HG03354 (cell line): Measurements from ENCODE around the gene TMCO6.
"Not testable (repeated sequence)": the region's sequence is repeated elsewhere in the genome, so short reads cannot be mapped to it uniquely, and the experiment has no call there.

Experiments
- ATAC-seq: cut with Tn5 transposase; IDR thresholded peaks from one replicate; pipeline ENCODE4 v1.9.1; 2021; ENCODE audit warnings: mild to moderate bottlenecking; ENCODE audit not compliant: unreplicated experiment, poor library complexity, severe bottlenecking

The TMCO6 gene

GRCh38 chr5:140628711-140629110 is 10.5 kb upstream of the TMCO6 start:
- no peak for ATAC-seq

GRCh38 chr5:140630292-140631035 is 8.8 kb upstream of the TMCO6 start:
- no peak for ATAC-seq

- ATAC-seq: no peak
These were observed 8.2 kb upstream of the TMCO6 start for GRCh38 chr5:140631036-140631417.

GRCh38 chr5:140631831-140632365 is 7.4 kb upstream of the TMCO6 start:
- ATAC-seq: peak; percentile 37

GRCh38 chr5:140632366-140633020 is 6.8 kb upstream of the TMCO6 start:
- peak; percentile 62 for ATAC-seq

DNA sequence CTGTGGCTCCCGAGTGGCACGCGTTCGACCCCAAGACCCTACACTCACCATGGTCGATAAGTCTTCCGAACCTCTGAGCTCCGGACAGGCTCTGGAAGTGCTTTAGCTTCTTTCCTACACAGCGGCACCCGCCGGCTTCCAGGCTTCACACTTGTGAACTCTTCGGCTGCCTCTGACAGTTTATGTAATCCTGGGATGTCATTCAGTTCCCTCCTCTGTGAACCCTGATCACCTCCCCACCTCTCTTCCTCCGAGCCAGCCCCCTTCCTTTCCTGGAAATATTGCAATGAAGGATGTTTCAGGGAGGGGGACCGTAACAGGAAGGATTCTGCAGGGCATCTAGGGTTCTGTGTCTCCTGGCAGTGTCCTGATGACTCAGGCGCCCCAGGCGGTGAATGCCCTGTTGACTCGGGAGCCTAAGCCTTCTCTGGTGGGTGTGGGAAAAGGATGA is 6.2 kb upstream of the TMCO6 start, which contains the start of gene CD14:
Gene CD14, minus strand, starts transcription at position 155 of the 451 bp plus-strand sequence. Its CDS starts 104 bp downstream, at position 51.
- ATAC-seq: peak; percentile 24

DNA sequence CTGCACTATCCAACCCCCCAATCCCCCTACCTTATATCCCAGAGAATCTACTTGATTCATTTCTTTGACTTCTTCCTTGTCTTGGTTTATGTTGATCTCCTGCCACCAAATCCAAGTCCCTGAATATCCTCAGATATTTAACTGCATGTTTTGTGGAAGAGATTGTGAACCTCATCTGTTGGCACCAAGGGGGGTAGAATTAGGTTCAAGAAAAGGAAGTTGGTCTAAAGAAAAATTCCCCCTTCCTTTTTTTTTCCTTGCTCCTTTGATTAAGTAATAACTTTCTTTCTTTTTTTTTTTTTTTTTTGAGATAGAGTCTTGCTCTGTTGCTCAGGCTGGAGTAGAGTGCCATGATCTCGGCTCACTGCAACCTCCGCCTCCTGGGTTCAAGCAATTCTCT is 5.8 kb upstream of the TMCO6 start:
- no peak for ATAC-seq

- no peak for ATAC-seq
These were observed 5.1 kb upstream of the TMCO6 start for GRCh38 chr5:140634103-140634502.

DNA sequence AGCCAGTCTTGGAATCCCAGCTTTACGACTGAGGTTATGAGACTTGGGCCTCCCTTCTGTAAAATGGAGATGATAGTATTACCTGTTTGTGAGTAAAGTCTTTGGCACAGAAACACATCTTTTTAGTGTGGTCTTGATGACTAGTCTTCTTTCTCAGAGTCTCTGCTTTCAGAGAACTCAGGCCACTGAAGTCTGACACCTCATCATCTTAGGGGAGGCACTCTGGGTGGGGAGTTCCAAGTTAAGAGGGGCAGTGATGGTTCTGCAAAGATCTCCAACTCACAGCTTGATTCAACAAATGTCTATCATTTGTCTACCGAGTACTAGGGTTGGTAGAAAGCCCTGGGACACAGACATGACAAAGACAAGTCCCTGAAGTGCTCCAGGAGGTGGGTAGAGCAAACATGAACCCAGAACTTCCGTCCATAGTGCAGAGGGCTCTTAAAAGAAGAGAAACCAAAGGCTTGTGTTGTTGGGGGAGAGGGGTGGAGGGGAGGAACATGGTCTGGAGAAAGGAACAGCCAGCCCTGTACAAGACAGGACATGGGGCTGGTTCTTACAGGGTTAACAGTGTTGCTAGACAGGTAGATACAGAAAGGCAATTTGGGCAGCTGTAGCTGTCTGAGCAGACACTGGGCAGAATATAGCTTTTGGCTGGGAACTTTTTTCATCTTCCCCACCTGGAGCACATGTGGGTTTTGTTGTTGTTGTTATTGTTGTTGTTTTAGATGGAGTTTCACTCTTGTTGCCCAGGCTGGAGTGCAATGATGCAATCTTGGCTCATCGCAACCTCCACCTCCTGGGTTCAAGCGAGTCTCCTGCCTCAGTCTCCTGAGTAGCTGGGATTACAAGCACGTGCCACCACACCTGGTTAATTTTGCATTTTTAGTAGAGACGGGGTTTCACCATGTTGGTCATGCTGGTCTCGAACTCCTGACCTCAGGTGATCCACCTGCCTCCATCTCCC is 3.7 kb upstream of the TMCO6 start:
- no peak for ATAC-seq

GRCh38 chr5:140637371-140638100 is 1.7 kb upstream of the TMCO6 start:
- no peak for ATAC-seq

GRCh38 chr5:140638898-140639147 is 428 bp upstream of the TMCO6 start:
- not testable (repeated sequence) for ATAC-seq

DNA sequence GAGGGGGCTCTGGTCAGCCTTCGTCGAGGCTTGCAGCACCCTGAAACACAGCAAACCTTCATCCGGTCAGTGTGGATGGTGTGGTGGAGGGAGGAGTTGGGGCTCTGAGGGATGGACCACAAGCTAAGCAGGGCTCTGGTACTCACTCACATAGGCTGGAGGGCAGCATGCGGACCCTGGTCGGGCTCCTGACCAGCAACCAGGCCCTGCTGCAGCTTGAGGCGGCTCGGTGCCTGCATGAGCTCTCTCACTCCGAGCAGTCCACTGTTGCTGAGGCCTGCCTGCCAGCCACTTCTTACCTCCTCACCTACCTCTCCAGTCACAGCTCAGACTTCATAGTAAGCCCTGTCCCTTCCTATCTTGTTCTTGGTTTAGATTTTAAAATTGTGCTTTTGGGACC is 2.5 kb downstream of the TMCO6 start:
- ATAC-seq: no peak

DNA sequence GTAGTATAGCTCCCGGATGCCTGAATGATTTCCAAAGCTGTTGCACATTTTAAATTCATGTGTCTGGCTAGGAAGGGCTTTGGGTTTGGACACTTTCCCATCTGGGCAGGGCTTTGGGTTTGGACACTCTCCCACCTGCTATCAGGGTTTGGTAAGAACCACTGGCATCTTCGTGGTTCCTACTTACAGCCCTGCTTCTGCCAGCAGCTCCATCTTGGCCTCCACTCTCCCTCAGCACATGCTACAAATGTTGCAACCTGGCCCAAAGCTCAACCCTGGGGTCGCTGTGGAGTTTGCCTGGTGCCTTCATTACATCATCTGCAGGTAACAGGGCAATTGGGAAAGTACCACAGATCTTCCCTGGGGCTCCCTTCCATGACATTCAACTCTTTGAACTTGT is 3.5 kb downstream of the TMCO6 start:
- no peak for ATAC-seq

- peak; percentile 44 for ATAC-seq
These were observed 7.8 kb downstream of the TMCO6 start for GRCh38 chr5:140647042-140647419.

GRCh38 chr5:140658870-140659269 is 19.6 kb downstream of the TMCO6 start:
- no peak for ATAC-seq

- not testable (repeated sequence) for ATAC-seq
These were observed 21.1 kb downstream of the TMCO6 start for GRCh38 chr5:140660371-140660770.

- no peak for ATAC-seq
These were observed 24.7 kb downstream of the TMCO6 start for GRCh38 chr5:140664030-140664358.

DNA sequence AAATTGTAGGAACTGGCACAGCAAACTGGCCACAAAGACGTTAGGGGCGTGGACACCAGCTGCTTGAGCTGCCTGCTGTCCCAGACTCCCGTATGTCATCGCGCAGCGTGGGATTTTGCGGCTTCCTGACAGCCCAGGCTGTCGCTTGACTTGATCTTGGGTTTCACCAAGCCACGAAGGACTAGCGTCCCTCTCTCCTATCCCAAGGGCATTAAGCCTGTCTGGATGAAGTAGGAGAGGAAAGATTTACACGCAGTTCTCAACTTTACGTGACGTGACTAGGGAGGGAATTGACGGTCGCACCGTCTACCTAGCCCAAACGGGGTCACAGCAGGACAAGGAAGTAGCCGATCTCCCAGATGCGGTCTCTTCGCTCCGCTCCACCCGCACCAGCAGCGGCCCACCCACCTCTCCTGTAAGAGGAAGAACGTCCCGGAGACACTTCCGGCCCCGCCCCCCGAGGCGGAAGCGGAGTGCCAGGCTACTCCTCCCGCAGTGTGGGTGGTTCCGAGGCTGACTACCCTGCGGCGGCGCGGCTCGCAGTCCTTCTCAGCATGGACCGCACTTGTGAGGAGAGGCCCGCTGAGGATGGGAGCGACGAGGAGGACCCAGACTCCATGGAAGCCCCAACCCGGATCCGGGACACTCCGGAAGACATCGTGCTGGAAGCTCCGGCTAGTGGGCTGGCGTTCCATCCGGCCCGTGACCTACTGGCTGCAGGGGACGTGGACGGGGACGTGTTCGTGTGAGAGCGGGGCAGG is 25.3 kb downstream of the TMCO6 start, which contains the start of gene WDR55:
Gene WDR55, plus strand, starts transcription at position 546 of the 761 bp plus-strand sequence. Its CDS starts 9 bp downstream, at position 555.
- ATAC-seq: peak; percentile 98

GRCh38 chr5:140671035-140671434 is 31.8 kb downstream of the TMCO6 start:
- not testable (repeated sequence) for ATAC-seq
